Endodermal cell (in vitro differentiated cells): ENCODE data around the gene TMEM200A. TPM values are rescaled to one million over a fixed set of nuclear protein-coding genes. Genes with fewer than 3 reads are reported as not detected.
"Not testable (repeated sequence)": the region's sequence is repeated elsewhere in the genome, so short reads cannot be mapped to it uniquely, and the experiment has no call there.

Experiments used
- DNase-seq: peaks from one replicate; pipeline ENCODE4 v3.0.0-alpha.2; 2017
- H3K27ac ChIP-seq: 2 replicates; pipeline ENCODE4 v1.5.1; 2013; ENCODE audit warnings: mild to moderate bottlenecking, low read depth, low read length, moderate library complexity
- H3K27me3 ChIP-seq: 2 replicates; pipeline ENCODE4 v1.6.1; 2013; ENCODE audit warnings: mild to moderate bottlenecking, low read length, moderate library complexity; ENCODE audit not compliant: insufficient read depth, control insufficient read depth, poor library complexity, severe bottlenecking
- H3K36me3 ChIP-seq: 2 replicates; pipeline ENCODE4 v1.7.0; 2013; ENCODE audit warnings: mild to moderate bottlenecking, low read length, moderate library complexity; ENCODE audit not compliant: control insufficient read depth, insufficient read depth
- H3K4me1 ChIP-seq: one replicate; pipeline ENCODE4 v1.7.0; 2013; ENCODE audit warnings: low read length; ENCODE audit not compliant: control insufficient read depth, insufficient read depth
- H3K4me3 ChIP-seq: 2 replicates; pipeline ENCODE4 v1.5.1; 2013; ENCODE audit warnings: mild to moderate bottlenecking, low read length, moderate library complexity
- H3K9ac ChIP-seq: 2 replicates; pipeline ENCODE4 v1.6.1; 2013; ENCODE audit warnings: mild to moderate bottlenecking, low read length, moderate library complexity; ENCODE audit not compliant: poor library complexity, severe bottlenecking; ENCODE audit errors: extremely low read depth
- H3K9me3 ChIP-seq: 2 replicates; pipeline ENCODE4 v1.6.1; 2013; ENCODE audit warnings: mild to moderate bottlenecking, low read length, moderate library complexity; ENCODE audit not compliant: control insufficient read depth
- H3K27ac Mint-ChIP-seq: 2 replicates; pipeline ENCODE4 v1.8.0; 2020; ENCODE audit warnings: mixed read lengths
- H3K27me3 Mint-ChIP-seq: 2 replicates; pipeline ENCODE4 v1.8.0; 2021; ENCODE audit warnings: mild to moderate bottlenecking, mixed read lengths; ENCODE audit not compliant: insufficient read depth
- H3K36me3 Mint-ChIP-seq: 2 replicates; pipeline ENCODE4 v1.8.0; 2020; ENCODE audit warnings: low read depth, mixed read lengths
- H3K4me1 Mint-ChIP-seq: 2 replicates; pipeline ENCODE4 v1.8.0; 2020; ENCODE audit warnings: mixed read lengths
- H3K4me3 Mint-ChIP-seq: 2 replicates; pipeline ENCODE4 v1.8.0; 2020; ENCODE audit warnings: mild to moderate bottlenecking, moderate library complexity, mixed read lengths
- H3K9me3 Mint-ChIP-seq: 2 replicates; pipeline ENCODE4 v1.8.0; 2020; ENCODE audit warnings: mild to moderate bottlenecking, mixed read lengths
- WGBS, 2 experiments: methylation state at CpG; one replicate each; pipeline versions ENCODE4 v1.1.5 to v1.1.7; 2013; ENCODE audit warnings: missing lambda C conversion rate in 2 of 2, mixed read lengths in 1 of 2; ENCODE audit not compliant: insufficient coverage in 1 of 2, insufficient read length in 1 of 2; 5-methylcytosine and 5-hydroxymethylcytosine counted together
- total RNA-seq, 2 donors: library from RNA; stranded (reverse); fragmentation: NEBNext Ultra II Directional in 1 of 2; extraction: Animal tissue kit (Norgen Biotek cat#: 25700) in 1 of 2; gene quantifications; 2 replicates in 1 of 2; 3 replicates in 1 of 2; pipeline ENCODE4 v1.2.1, GENCODE V29; 2021
- TF ChIP-seq, protein P1 (sequence below): fragments of 200-600 bp; sonication (generic); conservative IDR thresholded peaks from 2 replicates; pipeline ENCODE4 v1.5.0; 2021; ENCODE audit warnings: antibody characterized with exemption, mild to moderate bottlenecking

The TMEM200A gene
- total RNA-seq, 2 donors from 2014 or later, result 6.4 to 7.6 TPM

DNA sequence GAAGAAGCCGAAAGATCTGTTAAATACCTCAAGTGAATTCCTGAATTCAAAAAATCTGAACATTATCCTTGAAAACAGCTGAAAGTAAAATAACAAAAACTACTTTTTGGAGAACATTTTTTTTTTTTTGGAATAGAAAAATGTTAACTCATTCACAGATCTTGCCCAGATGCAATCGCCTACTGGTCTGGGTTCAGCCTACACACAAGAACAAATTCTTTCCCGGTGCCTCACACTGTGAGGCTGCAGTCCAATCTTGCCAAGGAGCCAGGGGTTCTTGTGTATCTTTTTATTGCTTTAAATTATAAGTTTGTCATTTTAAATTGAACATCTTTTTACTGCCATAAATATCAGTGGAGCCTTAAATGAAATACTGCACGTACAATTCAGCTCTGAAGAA lies 41.2 kb upstream of the TMEM200A start:
- H3K4me1 ChIP-seq, result no peaks in the 10 kb centered on the region
- WGBS, 2 experiments, result 89% methylated on average over 4 of the region's 4 CpGs; no CpG with 5 or more reads in 1 of the 2 experiments
- H3K4me3 ChIP-seq, result no peak overlapping the region
- H3K27ac Mint-ChIP-seq, result no peak overlapping the region
- no peaks in the 10 kb centered on the region for H3K9me3 ChIP-seq
- H3K27me3 Mint-ChIP-seq, result no peaks in the 10 kb centered on the region
- no peaks in the 10 kb centered on the region for H3K4me1 Mint-ChIP-seq
- H3K36me3 Mint-ChIP-seq, result no peaks in the 10 kb centered on the region
- H3K9ac ChIP-seq, result no peak overlapping the region
- no peak for DNase-seq
- TF ChIP-seq, protein P1, sequence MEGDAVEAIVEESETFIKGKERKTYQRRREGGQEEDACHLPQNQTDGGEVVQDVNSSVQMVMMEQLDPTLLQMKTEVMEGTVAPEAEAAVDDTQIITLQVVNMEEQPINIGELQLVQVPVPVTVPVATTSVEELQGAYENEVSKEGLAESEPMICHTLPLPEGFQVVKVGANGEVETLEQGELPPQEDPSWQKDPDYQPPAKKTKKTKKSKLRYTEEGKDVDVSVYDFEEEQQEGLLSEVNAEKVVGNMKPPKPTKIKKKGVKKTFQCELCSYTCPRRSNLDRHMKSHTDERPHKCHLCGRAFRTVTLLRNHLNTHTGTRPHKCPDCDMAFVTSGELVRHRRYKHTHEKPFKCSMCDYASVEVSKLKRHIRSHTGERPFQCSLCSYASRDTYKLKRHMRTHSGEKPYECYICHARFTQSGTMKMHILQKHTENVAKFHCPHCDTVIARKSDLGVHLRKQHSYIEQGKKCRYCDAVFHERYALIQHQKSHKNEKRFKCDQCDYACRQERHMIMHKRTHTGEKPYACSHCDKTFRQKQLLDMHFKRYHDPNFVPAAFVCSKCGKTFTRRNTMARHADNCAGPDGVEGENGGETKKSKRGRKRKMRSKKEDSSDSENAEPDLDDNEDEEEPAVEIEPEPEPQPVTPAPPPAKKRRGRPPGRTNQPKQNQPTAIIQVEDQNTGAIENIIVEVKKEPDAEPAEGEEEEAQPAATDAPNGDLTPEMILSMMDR, result no peak
- no peaks in the 10 kb centered on the region for H3K36me3 ChIP-seq
- H3K4me3 Mint-ChIP-seq, result no peak overlapping the region
- no peaks in the 10 kb centered on the region for H3K9me3 Mint-ChIP-seq
- H3K27ac ChIP-seq, result no peak overlapping the region
- no peaks in the 10 kb centered on the region for H3K27me3 ChIP-seq

DNA sequence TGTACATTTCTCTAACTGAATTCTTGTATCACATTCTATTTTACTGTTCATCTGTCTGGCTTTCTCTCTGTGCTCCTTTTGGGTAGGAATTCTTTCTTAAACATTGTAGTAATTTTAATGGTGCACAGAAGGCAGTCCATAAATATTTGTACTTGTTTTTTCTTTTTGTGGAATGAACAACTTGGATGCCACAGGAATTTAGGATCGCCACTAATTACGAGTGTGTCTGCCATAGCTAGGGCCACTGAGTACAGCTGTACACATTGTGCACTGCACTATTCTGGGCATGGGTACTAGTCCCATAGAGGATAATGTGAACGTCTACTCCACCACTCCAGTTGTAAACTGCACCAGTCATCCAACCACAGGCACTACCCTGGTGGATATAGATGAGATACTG lies 39.3 kb upstream of the TMEM200A start:
- Histone ChIP-seq H3K4me1 (no peaks in the 10 kb centered on the region), H3K9ac (no peak overlapping the region), H3K27ac (no peak overlapping the region), H3K36me3 (no peaks in the 10 kb centered on the region), H3K9me3 (no peaks in the 10 kb centered on the region), H3K4me3 (no peak overlapping the region), H3K27me3 (no peaks in the 10 kb centered on the region)
- WGBS, 2 experiments, result 93% methylated on average over 3 of the region's 3 CpGs; no CpG with 5 or more reads in 1 of the 2 experiments
- DNase-seq, result no peak
- Mint-ChIP-seq H3K27ac (no peak overlapping the region), H3K36me3 (no peaks in the 10 kb centered on the region), H3K27me3 (no peaks in the 10 kb centered on the region), H3K4me3 (no peak overlapping the region), H3K4me1 (no peaks in the 10 kb centered on the region), H3K9me3 (no peaks in the 10 kb centered on the region)
- TF ChIP-seq, protein P1, result no peak

DNA sequence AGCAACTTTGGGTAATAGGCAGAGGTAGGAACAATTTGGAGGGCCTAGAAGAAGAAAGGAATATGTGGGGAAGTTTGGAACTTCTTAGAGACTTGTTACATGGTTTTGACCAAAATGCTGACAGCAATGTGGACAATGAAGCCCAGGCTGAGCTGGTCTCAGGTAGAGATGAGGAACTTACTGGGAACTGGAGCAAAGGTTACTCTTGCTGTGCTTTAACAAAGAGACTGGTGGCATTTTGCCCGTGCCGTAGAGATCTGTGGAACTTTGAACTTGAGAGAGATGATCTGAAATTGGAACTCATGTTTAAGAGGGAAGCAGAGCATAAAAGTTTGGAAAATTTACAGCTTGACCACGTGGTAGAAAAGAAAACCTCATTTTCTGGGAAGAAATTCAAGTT lies 28.3 kb upstream of the TMEM200A start:
- no peaks in the 10 kb centered on the region for H3K4me1 Mint-ChIP-seq
- Histone ChIP-seq H3K4me1 (no peaks in the 10 kb centered on the region), H3K36me3 (no peaks in the 10 kb centered on the region), H3K27ac (no peak overlapping the region), H3K9ac (no peak overlapping the region), H3K9me3 (no peaks in the 10 kb centered on the region), H3K27me3 (no peaks in the 10 kb centered on the region), H3K4me3 (no peak overlapping the region)
- no peak for DNase-seq
- TF ChIP-seq, protein P1, result no peak
- no peak overlapping the region for H3K4me3 Mint-ChIP-seq
- H3K27ac Mint-ChIP-seq, result no peak overlapping the region
- no peaks in the 10 kb centered on the region for H3K36me3 Mint-ChIP-seq
- H3K9me3 Mint-ChIP-seq, result no peaks in the 10 kb centered on the region
- H3K27me3 Mint-ChIP-seq, result no peaks in the 10 kb centered on the region
- WGBS, 2 experiments, result 72 to 87% methylated on average over 3 of the region's 3 CpGs

DNA sequence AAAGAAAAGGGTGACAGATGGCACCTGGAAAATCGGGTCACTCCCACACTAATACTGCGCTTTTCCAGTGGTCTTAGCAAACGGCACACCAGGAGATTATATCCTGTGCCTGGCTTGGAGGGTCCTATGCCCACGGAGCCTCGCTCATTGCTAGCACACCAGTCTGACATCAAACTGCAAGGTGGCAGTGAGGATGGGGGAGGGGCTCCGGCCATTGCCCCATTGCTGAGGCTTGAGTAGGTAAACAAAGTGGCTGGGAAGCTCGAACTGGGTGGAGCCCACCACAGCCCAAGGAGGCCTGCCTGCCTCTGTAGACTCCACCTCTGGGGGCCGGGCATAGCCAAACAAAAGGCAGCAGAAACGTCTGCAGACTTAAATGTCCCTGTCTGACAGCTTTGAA lies 19.5 kb upstream of the TMEM200A start:
- not testable (repeated sequence) for H3K9me3 ChIP-seq, H3K9ac ChIP-seq, H3K27ac ChIP-seq, H3K27ac Mint-ChIP-seq, H3K4me1 ChIP-seq, DNase-seq, H3K27me3 Mint-ChIP-seq, H3K4me1 Mint-ChIP-seq, H3K4me3 Mint-ChIP-seq, H3K27me3 ChIP-seq, H3K36me3 ChIP-seq, H3K36me3 Mint-ChIP-seq, H3K4me3 ChIP-seq
- WGBS, 2 experiments, result 89 to 90% methylated on average over 4 to 9 of the region's 9 CpGs
- H3K9me3 Mint-ChIP-seq, result peaks cover 39% of the 10 kb centered on the region
